Measurements from ENCODE around the gene CIDEC. TPM values are rescaled to one million over a fixed set of nuclear protein-coding genes. Genes with fewer than 3 reads are reported as not detected.

CIDEC gene
- total RNA-seq, 1 experiment from 2014 or later: not detected

- ATAC-seq: peak; percentile 87
- H3K9me3 ChIP-seq (ENCODE audit: control insufficient read depth, insufficient read depth, low read depth, low read length): no peaks in the 10 kb centered on the region
- peak within 1 kb of the TSS; percentile 85 for H3K27ac ChIP-seq (ENCODE audit: low read length)
- in situ Hi-C loops (cut with HindIII; ENCODE audit: low pct_unique_long_range_greater_than_20kb, low sequenced_read_pairs) (no loop called here), intact Hi-C loops (cut with micrococcal nuclease; ENCODE audit: unreplicated experiment) (no loop called here)
- peak within 1 kb of the TSS; percentile 44 to 72 for H3K4me3 ChIP-seq (ENCODE audit: low read depth in 2 of 2, low read length in 2 of 2)
- CTCF ChIA-PET: no interaction called here
- BruUV-seq (replicated peaks): TSS peak; percentile 83
- TF ChIP-seq POLR2AphosphoS5 (IDR thresholded peaks at IDR 0.05; ENCODE audit: low read depth, low read length) (no peak; the same call in 1 of the 2 replicates), REST (IDR thresholded peaks at IDR 0.05; ENCODE audit: insufficient read depth in 1 of 2, low read depth in 2 of 2, low read length in 1 of 2) (no peak), SIN3A (IDR thresholded peaks at IDR 0.05; ENCODE audit: borderline replicate concordance, insufficient read depth, low read depth, low read length) (no peak), CTCF (IDR thresholded peaks at IDR 0.05) (no peak), TCF7L2 (IDR thresholded peaks at IDR 0.05; ENCODE audit: low read depth, low read length) (no peak)
- POLR2A ChIA-PET: interaction anchor here (0.6 kb wide), 1 partner anchor 25 kb away, joined by 3 read pairs; no protein-coding TSS in a partner anchor
- no peaks in the 10 kb centered on the region for H3K36me3 ChIP-seq (ENCODE audit: control insufficient read depth, insufficient read depth, low read length)
- no peaks in the 10 kb centered on the region for H3K27me3 ChIP-seq (ENCODE audit: control insufficient read depth, insufficient read depth, low read length)
- no peak for DNase-seq (ENCODE audit: low read depth, low spot score)
- peaks cover 25% of the 10 kb centered on the region for H3K4me1 ChIP-seq (ENCODE audit: control insufficient read depth, insufficient read depth, low read length)
These were observed 37.0 kb upstream of the CIDEC start, which contains the start of gene IL17RC for GRCh38 chr3:9916734-9917680. Gene IL17RC, plus strand, starts transcription at chr3:9917098. Its CDS starts 218 bp downstream, at chr3:9917316.

- CTCF ChIA-PET: no interaction called here
- in situ Hi-C loops (cut with HindIII; ENCODE audit: low pct_unique_long_range_greater_than_20kb, low sequenced_read_pairs): no loop called here
These were observed 36.3 kb upstream of the CIDEC start for GRCh38 chr3:9916346-9916733.

More at GRCh38 chr3:9916346-9916733, 36.3 kb upstream of the CIDEC start:
- peak overlapping the region; percentile 44 to 72 for H3K4me3 ChIP-seq (ENCODE audit: low read depth in 2 of 2, low read length in 2 of 2)
- intact Hi-C loops (cut with micrococcal nuclease; ENCODE audit: unreplicated experiment): no loop called here
- no TSS peak for BruUV-seq (replicated peaks)
- no peaks in the 10 kb centered on the region for H3K9me3 ChIP-seq (ENCODE audit: control insufficient read depth, insufficient read depth, low read depth, low read length)
- no peak for ATAC-seq
- peaks cover 25% of the 10 kb centered on the region for H3K4me1 ChIP-seq (ENCODE audit: control insufficient read depth, insufficient read depth, low read length)
- POLR2A ChIA-PET: interaction anchor here (0.6 kb wide), 1 partner anchor 25 kb away, joined by 3 read pairs; no protein-coding TSS in a partner anchor
- DNase-seq (ENCODE audit: low read depth, low spot score): no peak
- no peaks in the 10 kb centered on the region for H3K27me3 ChIP-seq (ENCODE audit: control insufficient read depth, insufficient read depth, low read length)
- H3K36me3 ChIP-seq (ENCODE audit: control insufficient read depth, insufficient read depth, low read length): no peaks in the 10 kb centered on the region
- H3K27ac ChIP-seq (ENCODE audit: low read length): peak overlapping the region; percentile 83
- no peak for TF ChIP-seq POLR2AphosphoS5 (IDR thresholded peaks at IDR 0.05; ENCODE audit: low read depth, low read length)
- TF ChIP-seq CTCF (IDR thresholded peaks at IDR 0.05): no peak
- TF ChIP-seq REST (IDR thresholded peaks at IDR 0.05; ENCODE audit: insufficient read depth in 1 of 2, low read depth in 2 of 2, low read length in 1 of 2): no peak
- no peak for TF ChIP-seq TCF7L2 (IDR thresholded peaks at IDR 0.05; ENCODE audit: low read depth, low read length)
- TF ChIP-seq SIN3A (IDR thresholded peaks at IDR 0.05; ENCODE audit: borderline replicate concordance, insufficient read depth, low read depth, low read length): no peak
